ENCODE results near the gene ABCC4.

ABCC4 gene

GRCh38 chr13:95164830-95165229, 136.4 kb downstream of the ABCC4 start:
- CTCF ChIA-PET: no interaction called here
- no peak for DNase-seq (ENCODE audit: extremely low spot score)
- no peak for TF ChIP-seq FOXM1 (IDR thresholded peaks at IDR 0.05; ENCODE audit: borderline replicate concordance)
- TF ChIP-seq FOXK2 (IDR thresholded peaks at IDR 0.05): no peak
- TF ChIP-seq ELF4 (IDR thresholded peaks at IDR 0.05): no peak
- no peak for TF ChIP-seq PKNOX1 (IDR thresholded peaks at IDR 0.05)
- no peak for TF ChIP-seq TARDBP (IDR thresholded peaks at IDR 0.05)
- no peak for TF ChIP-seq ZNF384 (IDR thresholded peaks at IDR 0.05)
- TF ChIP-seq CTBP1 (IDR thresholded peaks at IDR 0.05; ENCODE audit: borderline replicate concordance): no peak
- no peak for TF ChIP-seq HDGF (IDR thresholded peaks at IDR 0.05; ENCODE audit: borderline replicate concordance)
- no peak for TF ChIP-seq ARNT (IDR thresholded peaks at IDR 0.05)
- no peak for TF ChIP-seq LEF1 (IDR thresholded peaks at IDR 0.05; ENCODE audit: borderline replicate concordance)
- no peak for TF ChIP-seq NFRKB (IDR thresholded peaks at IDR 0.05)
- TF ChIP-seq L3MBTL2 (conservative IDR thresholded peaks at IDR 0.05): no peak
- TF ChIP-seq BHLHE40 (IDR thresholded peaks at IDR 0.05; ENCODE audit: borderline replicate concordance): no peak
- no peak for TF ChIP-seq FOXA1 (IDR thresholded peaks at IDR 0.05)
- no peak for TF ChIP-seq SUZ12 (IDR thresholded peaks at IDR 0.05)
- TF ChIP-seq SP1 (IDR thresholded peaks at IDR 0.05): no peak
- POLR2A ChIA-PET: no interaction called here

GRCh38 chr13:95160112-95160906, 140.9 kb downstream of the ABCC4 start:
- TF ChIP-seq FOXK2 (IDR thresholded peaks at IDR 0.05) (no peak), LEF1 (IDR thresholded peaks at IDR 0.05; ENCODE audit: borderline replicate concordance) (no peak), HDGF (IDR thresholded peaks at IDR 0.05; ENCODE audit: borderline replicate concordance) (no peak), ZNF384 (IDR thresholded peaks at IDR 0.05) (no peak), ELF4 (IDR thresholded peaks at IDR 0.05) (no peak), SP1 (IDR thresholded peaks at IDR 0.05) (no peak), FOXA1 (IDR thresholded peaks at IDR 0.05) (no peak), PKNOX1 (IDR thresholded peaks at IDR 0.05) (no peak), NFRKB (IDR thresholded peaks at IDR 0.05) (no peak), ARNT (IDR thresholded peaks at IDR 0.05) (no peak), CTBP1 (IDR thresholded peaks at IDR 0.05; ENCODE audit: borderline replicate concordance) (no peak), L3MBTL2 (conservative IDR thresholded peaks at IDR 0.05) (no peak), TARDBP (IDR thresholded peaks at IDR 0.05) (no peak), SUZ12 (IDR thresholded peaks at IDR 0.05) (no peak), BHLHE40 (IDR thresholded peaks at IDR 0.05; ENCODE audit: borderline replicate concordance) (no peak), FOXM1 (IDR thresholded peaks at IDR 0.05; ENCODE audit: borderline replicate concordance) (no peak)
- ChIA-PET CTCF (no interaction called here), POLR2A (no interaction called here)
- no peak for DNase-seq (ENCODE audit: extremely low spot score)

GRCh38 chr13:95159458-95159857, 141.8 kb downstream of the ABCC4 start:
- no peak for TF ChIP-seq PKNOX1 (IDR thresholded peaks at IDR 0.05)
- no peak for TF ChIP-seq ARNT (IDR thresholded peaks at IDR 0.05)
- TF ChIP-seq SUZ12 (IDR thresholded peaks at IDR 0.05): no peak
- no peak for TF ChIP-seq LEF1 (IDR thresholded peaks at IDR 0.05; ENCODE audit: borderline replicate concordance)
- TF ChIP-seq FOXM1 (IDR thresholded peaks at IDR 0.05; ENCODE audit: borderline replicate concordance): no peak
- no peak for TF ChIP-seq ZNF384 (IDR thresholded peaks at IDR 0.05)
- no peak for TF ChIP-seq FOXA1 (IDR thresholded peaks at IDR 0.05)
- no peak for TF ChIP-seq TARDBP (IDR thresholded peaks at IDR 0.05)
- no peak for TF ChIP-seq NFRKB (IDR thresholded peaks at IDR 0.05)
- no peak for TF ChIP-seq HDGF (IDR thresholded peaks at IDR 0.05; ENCODE audit: borderline replicate concordance)
- no peak for TF ChIP-seq FOXK2 (IDR thresholded peaks at IDR 0.05)
- no peak for TF ChIP-seq SP1 (IDR thresholded peaks at IDR 0.05)
- no peak for TF ChIP-seq ELF4 (IDR thresholded peaks at IDR 0.05)
- no peak for TF ChIP-seq L3MBTL2 (conservative IDR thresholded peaks at IDR 0.05)
- no peak for TF ChIP-seq CTBP1 (IDR thresholded peaks at IDR 0.05; ENCODE audit: borderline replicate concordance)
- ChIA-PET CTCF (no interaction called here), POLR2A (no interaction called here)
- no peak for DNase-seq (ENCODE audit: extremely low spot score)

- POLR2A ChIA-PET: no interaction called here
These were observed 145.0 kb downstream of the ABCC4 start for GRCh38 chr13:95156208-95156607.

More at GRCh38 chr13:95156208-95156607, 145.0 kb downstream of the ABCC4 start:
- no peak for TF ChIP-seq ARNT (IDR thresholded peaks at IDR 0.05)
- no peak for TF ChIP-seq SP1 (IDR thresholded peaks at IDR 0.05)
- no peak for TF ChIP-seq CTBP1 (IDR thresholded peaks at IDR 0.05; ENCODE audit: borderline replicate concordance)
- no peak for TF ChIP-seq ELF4 (IDR thresholded peaks at IDR 0.05)
- TF ChIP-seq NFRKB (IDR thresholded peaks at IDR 0.05): no peak
- no peak for TF ChIP-seq BHLHE40 (IDR thresholded peaks at IDR 0.05; ENCODE audit: borderline replicate concordance)
- no peak for TF ChIP-seq ZNF384 (IDR thresholded peaks at IDR 0.05)
- TF ChIP-seq FOXM1 (IDR thresholded peaks at IDR 0.05; ENCODE audit: borderline replicate concordance): no peak
- no peak for TF ChIP-seq FOXA1 (IDR thresholded peaks at IDR 0.05)
- TF ChIP-seq LEF1 (IDR thresholded peaks at IDR 0.05; ENCODE audit: borderline replicate concordance): no peak
- no peak for TF ChIP-seq PKNOX1 (IDR thresholded peaks at IDR 0.05)
- TF ChIP-seq L3MBTL2 (conservative IDR thresholded peaks at IDR 0.05): no peak
- TF ChIP-seq SUZ12 (IDR thresholded peaks at IDR 0.05): no peak
- TF ChIP-seq TARDBP (IDR thresholded peaks at IDR 0.05): no peak
- TF ChIP-seq HDGF (IDR thresholded peaks at IDR 0.05; ENCODE audit: borderline replicate concordance): no peak
- CTCF ChIA-PET: no interaction called here
- DNase-seq (ENCODE audit: extremely low spot score): no peak

All from HEK293T (cell line).